IMR-90 (cell line): ENCODE data around the gene TEX52. TPM values are rescaled to one million over a fixed set of nuclear protein-coding genes. Genes with fewer than 3 reads are reported as not detected.

ENCODE experiments used
- ATAC-seq: fragments of 200-7000 bp; cut with Tn5 transposase; 2 replicates; pipeline ENCODE4 v1.9.1; 2020; ENCODE audit warnings: low read depth, mild to moderate bottlenecking, moderate library complexity
- BruUV-seq: library from RNA; stranded (reverse); fragments of 400-500 nt; replicated peaks from 2 replicates; lab custom pipeline; 2021; lab: Mats Ljungman, UMichigan
- CTCF ChIA-PET: fragments of 300-600 bp; formaldehyde crosslinking; extraction: SDS; loops from one replicate; lab custom pipeline; 2021; ENCODE audit warnings: antibody characterized with exemption; lab: Yijun Ruan, JAX
- POLR2A ChIA-PET: fragments of 300-600 bp; sonication (Branson Sonifier 250); formaldehyde crosslinking; loops from one replicate; lab custom pipeline; 2022; ENCODE audit warnings: antibody characterized with exemption; ENCODE audit not compliant: unreplicated experiment; lab: Charles Lee
- DNase-seq: peaks from one replicate; pipeline ENCODE4 v3.0.0; 2013
- H2AFZ ChIP-seq: replicated peaks from 2 replicates; pipeline ENCODE3; 2013; ENCODE audit warnings: low read length, mild to moderate bottlenecking; ENCODE audit not compliant: poor library complexity
- H2AK5ac ChIP-seq: 2 replicates; pipeline ENCODE4 v1.6.1; 2013; ENCODE audit warnings: low read depth, low read length, inconsistent platforms
- H2AK9ac ChIP-seq: replicated peaks from 2 replicates; pipeline ENCODE3; 2013; ENCODE audit warnings: mild to moderate bottlenecking, low read depth, low read length, moderate library complexity; ENCODE audit not compliant: poor library complexity
- H2BK120ac ChIP-seq: 2 replicates; pipeline ENCODE4 v1.6.1; 2013; ENCODE audit warnings: low read depth, low read length, inconsistent platforms
- H2BK15ac ChIP-seq: 3 replicates; pipeline ENCODE4 v1.6.1; 2013; ENCODE audit warnings: low read depth, low read length, inconsistent platforms
- H2BK20ac ChIP-seq: 2 replicates; pipeline ENCODE4 v1.6.1; 2013; ENCODE audit warnings: low read depth, mild to moderate bottlenecking, inconsistent platforms, low read length, moderate library complexity
- H2BK5ac ChIP-seq: 2 replicates; pipeline ENCODE4 v1.6.1; 2013; ENCODE audit warnings: mild to moderate bottlenecking, low read depth, low read length, inconsistent platforms; ENCODE audit not compliant: poor library complexity, severe bottlenecking
- H3K14ac ChIP-seq: replicated peaks from 2 replicates; pipeline ENCODE4 v1.6.1; 2013; ENCODE audit warnings: low read depth, low read length, inconsistent platforms
- H3K18ac ChIP-seq: 2 replicates; pipeline ENCODE4 v1.6.1; 2013; ENCODE audit warnings: low read depth, low read length, control low read depth
- H3K23ac ChIP-seq: 2 replicates; pipeline ENCODE4 v1.6.1; 2013; ENCODE audit warnings: low read depth, low read length, inconsistent platforms
- H3K27ac ChIP-seq: 2 replicates; pipeline ENCODE4 v1.5.1; 2013; ENCODE audit warnings: mild to moderate bottlenecking, control low read depth, low read length; ENCODE audit not compliant: insufficient read depth
- H3K27me3 ChIP-seq: 2 replicates; pipeline ENCODE4 v1.6.1; 2013; ENCODE audit warnings: low read length; ENCODE audit not compliant: control insufficient read depth, insufficient read depth
- H3K36me3 ChIP-seq: 2 replicates; pipeline ENCODE4 v1.6.1; 2013; ENCODE audit warnings: low read length, mixed read lengths; ENCODE audit not compliant: control insufficient read depth, insufficient read depth
- H3K4ac ChIP-seq: 2 replicates; pipeline ENCODE4 v1.6.1; 2013; ENCODE audit warnings: low read depth, low read length, inconsistent platforms
- H3K4me1 ChIP-seq: 2 replicates; pipeline ENCODE4 v1.6.1; 2013; ENCODE audit warnings: low read length, mixed read lengths; ENCODE audit not compliant: control insufficient read depth, insufficient read depth
- H3K4me2 ChIP-seq: 2 replicates; pipeline ENCODE4 v1.6.1; 2013; ENCODE audit warnings: low read depth, mild to moderate bottlenecking, control low read depth, low read length, moderate library complexity
- H3K4me3 ChIP-seq: 2 replicates; pipeline ENCODE4 v1.5.1; 2013; ENCODE audit warnings: low read depth, mild to moderate bottlenecking, control low read depth, low read length, moderate library complexity; ENCODE audit not compliant: insufficient read depth
- H3K56ac ChIP-seq: 2 replicates; pipeline ENCODE4 v1.6.1; 2013; ENCODE audit warnings: low read length, inconsistent platforms; ENCODE audit not compliant: insufficient read depth; ENCODE audit errors: extremely low read depth
- H3K79me1 ChIP-seq, 2 experiments: 2 replicates each; pipeline ENCODE4 v1.6.1; 2013; ENCODE audit warnings: low read length in 2 of 2, inconsistent platforms in 1 of 2, low read depth in 1 of 2
- H3K9ac ChIP-seq: 2 replicates; pipeline ENCODE4 v1.6.1; 2013; ENCODE audit warnings: low read depth, low read length, control low read depth
- H3K9me1 ChIP-seq: 2 replicates; pipeline ENCODE4 v1.6.1; 2013; ENCODE audit warnings: low read length, inconsistent platforms; ENCODE audit not compliant: insufficient read depth
- H3K9me3 ChIP-seq: 2 replicates; pipeline ENCODE4 v1.6.1; 2013; ENCODE audit warnings: low read length; ENCODE audit not compliant: control insufficient read depth, insufficient read depth
- H4K20me1 ChIP-seq: 2 replicates; pipeline ENCODE4 v1.6.1; 2013; ENCODE audit warnings: low read length, inconsistent platforms; ENCODE audit not compliant: insufficient read depth
- H4K5ac ChIP-seq: 2 replicates; pipeline ENCODE4 v1.6.1; 2013; ENCODE audit warnings: mild to moderate bottlenecking, low read depth, low read length, control low read depth
- H4K8ac ChIP-seq, 2 experiments: 2 replicates each; pipeline ENCODE4 v1.6.1; 2013; ENCODE audit warnings: low read depth in 2 of 2, low read length in 2 of 2, control low read depth in 1 of 2, inconsistent platforms in 1 of 2
- H4K91ac ChIP-seq: 2 replicates; pipeline ENCODE4 v1.6.1; 2013; ENCODE audit warnings: low read depth, low read length, inconsistent platforms; ENCODE audit not compliant: insufficient read depth
- RAD21 ChIP-seq: IDR thresholded peaks from 2 replicates; pipeline ENCODE4 v1.6.1; 2012; ENCODE audit warnings: low read length, improper control_type of control experiment
- RFX5 ChIP-seq: IDR thresholded peaks from 2 replicates; pipeline ENCODE4 v1.8.0; 2012; ENCODE audit warnings: low read depth, mild to moderate bottlenecking, low read length, moderate library complexity
- WGBS, 2 experiments: methylation state at CpG; one replicate each; pipeline versions ENCODE4 v1.1.5 to v1.1.7; 2013; ENCODE audit warnings: missing lambda C conversion rate in 2 of 2; ENCODE audit not compliant: insufficient read length in 1 of 2; ENCODE audit errors: extremely low coverage in 2 of 2; 5-methylcytosine and 5-hydroxymethylcytosine counted together
- dilution Hi-C: fragments of 300-500 bp; cut with HindIII; formaldehyde crosslinking; loops from one replicate; pipeline ENCODE4 v1.14.3; 2018; ENCODE audit warnings: low sequenced_read_pairs; ENCODE audit not compliant: unreplicated experiment
- in situ Hi-C: fragments of 300-500 bp; cut with MboI; formaldehyde crosslinking; loops from 3 replicates; pipeline ENCODE4 v1.14.3; 2019; ENCODE audit warnings: low sequenced_read_pairs, inconsistent platforms, mixed read lengths
- intact Hi-C: fragments of 100-400 bp; cut with micrococcal nuclease; formaldehyde crosslinking; loops from 2 replicates; pipeline ENCODE4 v1.10.0; 2022
- polyA plus RNA-seq, 3 experiments: library from polyadenylated mRNA; depleted of rRNA; stranded (reverse); fragments of >200 nt; gene quantifications; 2 replicates each; pipeline ENCODE4 v1.2.3, GENCODE V29; 2012; ENCODE audit warnings: low replicate concordance in 1 of 3
- total RNA-seq: library from RNA; depleted of rRNA; stranded (reverse); fragments of >200 nt; gene quantifications from 2 replicates; pipeline ENCODE4 v1.2.3, GENCODE V29; 2012

Gene TEX52
- total and polyA plus RNA-seq, 2 of the 4 experiments (the other 2 are of a cell fraction) = not detected

DNA sequence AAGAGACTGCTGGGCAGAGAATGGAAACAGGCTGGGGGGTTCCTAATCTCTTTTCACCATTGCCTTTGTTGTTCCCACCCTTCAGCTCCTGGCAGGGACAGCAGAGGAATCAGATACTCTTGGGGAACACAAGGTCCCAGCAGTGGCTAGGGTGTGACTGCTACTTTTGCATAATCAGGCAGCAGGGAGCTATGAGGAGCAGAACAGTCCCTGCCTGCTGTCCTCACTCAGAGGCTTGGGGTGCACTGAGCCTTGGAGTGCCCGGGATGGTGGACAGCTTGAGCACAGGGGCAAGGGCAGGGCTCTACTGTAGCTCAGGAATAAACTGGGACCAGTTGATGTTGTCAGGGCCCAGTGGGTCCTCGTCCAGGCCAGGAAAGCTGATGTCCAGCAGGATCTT is 1.5 kb upstream of the TEX52 start:
- ChIA-PET POLR2A (interaction anchor here (0.7 kb wide), 1 partner anchor 30 kb away, joined by 5 read pairs; no protein-coding TSS in a partner anchor), CTCF (no interaction called here)
- TF ChIP-seq RAD21 = no peak
- no peak for TF ChIP-seq RFX5
- intact Hi-C loops = no loop called here
- H3K9me3 ChIP-seq = no peaks in the 10 kb centered on the region
- H3K18ac ChIP-seq = no peak overlapping the region
- no peak overlapping the region for H3K4me2 ChIP-seq
- no peaks in the 10 kb centered on the region for H3K9me1 ChIP-seq
- H2BK20ac ChIP-seq = no peak overlapping the region
- BruUV-seq = no TSS peak
- no peak overlapping the region for H3K4ac ChIP-seq
- ATAC-seq (no peak), DNase-seq (no peak)
- no peak overlapping the region for H3K23ac ChIP-seq
- no peaks in the 10 kb centered on the region for H4K20me1 ChIP-seq
- no peak overlapping the region for H3K9ac ChIP-seq
- H3K27me3 ChIP-seq = no peaks in the 10 kb centered on the region
- no peak overlapping the region for H3K4me3 ChIP-seq
- no peak overlapping the region for H2AFZ ChIP-seq
- H3K56ac ChIP-seq = no peak overlapping the region
- H3K14ac ChIP-seq = no peak overlapping the region
- no peak overlapping the region for H2BK120ac ChIP-seq
- no peak overlapping the region for H2BK5ac ChIP-seq
- dilution Hi-C loops = no loop called here
- no peak overlapping the region for H4K91ac ChIP-seq
- in situ Hi-C loops = loop anchor here (10.0 kb wide), 1 partner anchor 176 kb away; no protein-coding TSS in a partner anchor
- no peak overlapping the region for H3K27ac ChIP-seq
- H3K36me3 ChIP-seq = peaks cover 6% of the 10 kb centered on the region
- H4K5ac ChIP-seq = no peak overlapping the region
- WGBS, 2 experiments = 91% methylated on average over 2 of the region's 2 CpGs; no CpG with 5 or more reads in 1 of the 2 experiments
- no peaks in the 10 kb centered on the region for H3K79me1 ChIP-seq
- no peak overlapping the region for H4K8ac ChIP-seq
- no peak overlapping the region for H2BK15ac ChIP-seq
- H3K4me1 ChIP-seq = no peaks in the 10 kb centered on the region
- H2AK9ac ChIP-seq = peak overlapping the region; percentile 71
- H2AK5ac ChIP-seq = no peak overlapping the region
